ENCODE results near the gene TMEM115. TPM values are rescaled to one million over a fixed set of nuclear protein-coding genes. Genes with fewer than 3 reads are reported as not detected.

The TMEM115 gene
- total and polyA plus RNA-seq, 2 of the 13 experiments (the other 11 are each of a cell fraction or from before 2014, with no cell fraction given), result 22.1 to 30.7 TPM

GRCh38 chr3:50338965-50339364 is 20.4 kb downstream of the TMEM115 start:
- BruUV-seq (replicated peaks), result no TSS peak
- H4K20me1 ChIP-seq (ENCODE audit: insufficient read depth, low read length), result peaks cover 5% of the 10 kb centered on the region
- FAIRE-seq (no peak), DNase-seq (ENCODE audit: low spot score) (no peak), ATAC-seq (no peak)
- no peak overlapping the region for H3K4me2 ChIP-seq (ENCODE audit: low read depth, low read length)
- WGBS (ENCODE audit: low lambda C conversion rate), result 90% methylated on average over 5 of the region's 5 CpGs
- no peak overlapping the region for H3K9ac ChIP-seq (ENCODE audit: insufficient read depth, low read depth, low read length)
- no peak overlapping the region for H2AFZ ChIP-seq (ENCODE audit: low read length)
- POLR2A ChIA-PET, result interaction anchor here (3.4 kb wide), 1 partner anchor 11 kb away, joined by 60 read pairs; the partner anchor contains the start of genes CYB561D2 and NPRL2
- CTCF ChIA-PET (ENCODE audit: low intra/inter-chr PET ratio, low total read pairs), result no interaction called here
- peaks cover 61% of the 10 kb centered on the region for H3K4me1 ChIP-seq (ENCODE audit: insufficient read depth, low read length)
- TF ChIP-seq FUBP1 (CRISPR knock-in tag; IDR thresholded peaks at IDR 0.05; ENCODE audit: borderline replicate concordance), result no peak
- TF ChIP-seq ZNF800 (CRISPR knock-in tag; IDR thresholded peaks at IDR 0.05), result no peak
- no peak for TF ChIP-seq ZNF841 (CRISPR knock-in tag; IDR thresholded peaks at IDR 0.05; ENCODE audit: borderline replicate concordance)
- TF ChIP-seq ZBED4 (CRISPR knock-in tag; IDR thresholded peaks at IDR 0.05; ENCODE audit: borderline replicate concordance), result no peak
- TF ChIP-seq FLYWCH1 (CRISPR knock-in tag; IDR thresholded peaks at IDR 0.05), result no peak
- no peak for TF ChIP-seq ZMYM4 (CRISPR knock-in tag; IDR thresholded peaks at IDR 0.05)
- no peak for TF ChIP-seq ARID2 (CRISPR knock-in tag; IDR thresholded peaks at IDR 0.05; ENCODE audit: borderline replicate concordance)
- peaks cover 3 to 6% of the 10 kb centered on the region in 2 experiments; a peak in 1 of 5 replicates for H3K36me3 ChIP-seq (replicated peaks in 1 of 2; ENCODE audit: control insufficient read depth in 1 of 2, insufficient read depth in 2 of 2, low read length in 2 of 2)
- no peak overlapping the region for H3K27ac ChIP-seq (ENCODE audit: extremely low read length, insufficient read depth, low read length)
- no peaks in the 10 kb centered on the region for H3K9me3 ChIP-seq (ENCODE audit: low read length)
- intact Hi-C loops (cut with micrococcal nuclease; ENCODE audit: unreplicated experiment) (no loop called here), in situ Hi-C loops (cut with HindIII; ENCODE audit: extremely low pct_ligation_motif_present, low pct_unique_long_range_greater_than_20kb) (no loop called here)
- H3K4me3 ChIP-seq (replicated peaks in 1 of 3; ENCODE audit: insufficient read depth in 1 of 3, low read depth in 2 of 3, low read length in 3 of 3), result no peak overlapping the region
- H3K79me2 ChIP-seq (ENCODE audit: insufficient read depth, low read length), result peaks cover 29% of the 10 kb centered on the region
- H3K27me3 ChIP-seq (ENCODE audit: control insufficient read depth in 1 of 2, insufficient read depth in 2 of 2, low read length in 2 of 2), result peaks cover 1 to 2% of the 10 kb centered on the region in 2 experiments; a peak in 1 of 5 replicates

Data from HepG2 (cell line).